HG02973 (cell line): Measurements from ENCODE around the gene CLDN25.

Experiments used
- ATAC-seq: cut with Tn5 transposase; IDR thresholded peaks from one replicate; pipeline ENCODE4 v1.9.1; 2021; ENCODE audit warnings: moderate library complexity; ENCODE audit not compliant: unreplicated experiment

Gene CLDN25

DNA sequence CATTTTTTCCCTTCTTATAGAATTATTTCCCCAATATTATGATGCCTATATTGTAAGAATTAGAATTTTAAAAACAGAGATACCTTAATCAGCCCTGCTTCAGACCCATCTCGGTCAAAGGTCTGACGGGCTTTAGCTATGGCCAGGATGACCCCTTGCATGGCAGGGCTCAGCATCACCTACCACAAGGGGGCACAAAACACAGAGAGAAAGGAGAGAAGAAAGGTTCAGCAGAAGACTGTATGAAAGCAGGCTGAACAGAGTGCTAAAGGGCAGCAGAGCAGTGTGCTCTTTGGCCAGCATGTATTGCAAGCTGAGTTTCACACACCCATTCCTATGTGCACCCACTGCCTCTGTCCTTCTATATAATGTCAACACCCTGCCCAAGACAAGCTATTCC, 26.8 kb downstream of the CLDN25 start:
- no peak for ATAC-seq

DNA sequence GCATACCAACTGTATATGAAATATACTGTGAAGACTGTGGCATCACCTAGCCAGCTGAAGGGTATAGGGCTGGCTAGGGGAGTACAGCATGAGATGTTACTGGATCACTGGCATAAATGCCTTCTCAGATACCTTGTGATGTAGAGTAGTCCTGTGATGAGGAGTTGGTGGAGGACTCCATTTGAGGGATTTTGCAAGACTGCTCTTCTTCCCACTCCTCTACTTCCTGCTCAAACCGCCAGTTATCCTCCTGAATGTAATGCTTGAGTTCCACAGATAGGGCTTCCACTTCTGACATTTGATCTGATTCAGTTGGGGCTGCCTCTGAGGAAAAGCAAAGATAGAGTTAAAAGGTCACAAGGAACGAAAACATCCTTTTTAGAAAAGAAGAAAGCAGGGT, 29.3 kb downstream of the CLDN25 start:
- ATAC-seq = no peak

DNA sequence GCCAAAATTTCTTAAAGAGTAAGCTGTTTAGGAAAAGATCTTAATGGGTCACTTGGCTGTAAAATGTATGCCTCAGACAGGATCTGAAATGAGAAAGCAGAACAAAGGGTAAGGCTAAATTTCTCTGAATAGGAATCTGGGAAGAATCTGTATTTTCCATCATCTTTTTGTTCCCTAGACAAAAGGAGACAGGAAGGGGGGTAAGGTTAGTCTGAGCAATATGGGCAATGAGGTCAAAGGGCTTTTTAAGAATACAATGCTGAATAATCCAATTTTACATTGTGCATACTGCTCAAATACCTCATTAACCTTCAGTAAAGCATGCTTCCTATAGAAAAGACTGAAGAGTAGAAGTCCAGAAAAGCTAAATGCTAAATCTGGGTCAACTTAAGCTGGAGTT, 34.6 kb downstream of the CLDN25 start:
- ATAC-seq = no peak

DNA sequence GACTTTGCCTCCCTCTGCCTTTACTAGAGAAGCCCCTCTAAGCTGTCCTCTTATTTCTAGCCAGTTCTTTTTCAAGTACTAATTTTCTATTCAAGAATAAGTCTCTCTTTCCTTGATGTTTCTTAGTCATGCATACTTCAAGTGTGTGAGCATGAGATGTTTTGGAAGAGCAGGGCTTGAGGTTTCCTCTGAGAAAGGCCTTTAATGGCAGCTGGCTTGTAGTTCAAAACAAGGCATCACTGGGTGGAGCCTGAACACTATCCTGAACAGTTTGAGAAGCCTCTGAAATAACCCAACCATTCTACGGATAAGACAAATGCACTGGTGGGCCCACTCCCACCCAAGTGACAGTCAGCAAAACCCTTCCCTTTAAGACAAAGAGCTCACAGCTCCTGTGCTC, 37.6 kb downstream of the CLDN25 start:
- ATAC-seq = no peak

DNA sequence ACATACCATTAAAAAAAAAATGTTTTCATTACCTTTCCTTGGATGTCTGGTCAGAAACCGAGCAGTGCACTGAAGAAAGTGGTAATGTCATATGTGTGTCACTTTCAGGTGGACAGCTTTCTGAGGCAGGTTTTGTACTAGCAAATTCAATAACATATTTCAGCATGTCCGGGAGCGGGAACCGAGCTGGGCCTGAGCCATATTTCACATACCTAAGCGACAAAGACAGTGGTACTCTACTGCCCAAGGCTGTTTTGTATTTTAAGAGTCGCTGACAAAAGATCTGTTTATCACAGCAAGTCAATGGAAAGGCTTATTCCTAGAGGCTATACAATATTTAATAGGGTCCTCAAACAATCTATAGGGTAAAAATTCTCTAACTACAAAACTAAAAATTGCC, 38.0 kb downstream of the CLDN25 start:
- no peak for ATAC-seq

DNA sequence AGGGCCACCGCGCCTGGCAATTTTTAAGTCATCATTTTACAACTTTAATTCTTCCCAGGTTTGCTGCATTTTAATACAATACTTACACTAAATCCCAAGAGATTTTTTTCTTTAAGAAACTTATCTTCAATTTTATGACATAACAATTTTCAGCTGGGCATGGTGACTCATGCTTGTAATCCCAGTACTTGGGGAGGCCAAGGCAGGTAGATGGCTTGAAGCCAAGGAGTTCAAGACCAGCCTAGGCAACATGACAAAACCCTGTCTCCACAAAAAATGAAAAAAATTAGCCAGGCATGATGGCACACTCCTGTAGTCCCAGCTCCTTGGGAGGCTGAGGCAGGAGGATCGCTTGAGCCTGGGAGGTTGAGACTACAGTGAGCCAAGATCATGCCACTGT, 38.8 kb downstream of the CLDN25 start:
- no peak for ATAC-seq

DNA sequence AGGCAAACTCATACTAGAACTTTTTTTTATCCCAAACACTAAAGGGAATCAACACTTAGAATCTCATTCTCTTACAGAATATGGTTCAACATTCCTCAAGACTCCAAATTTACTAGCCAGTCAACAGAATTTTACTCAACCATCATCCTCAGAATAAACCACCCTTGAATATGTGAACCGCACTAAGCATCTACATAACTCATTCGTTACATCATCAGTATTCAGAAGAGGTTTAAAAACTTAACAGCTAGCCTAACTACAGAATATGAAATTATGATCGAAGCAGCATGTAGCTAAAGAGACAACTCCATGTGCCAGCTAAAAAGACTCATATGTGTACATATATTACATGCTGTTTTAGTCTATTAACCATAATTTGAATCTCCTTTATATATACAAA, 47.9 kb downstream of the CLDN25 start:
- no peak for ATAC-seq

DNA sequence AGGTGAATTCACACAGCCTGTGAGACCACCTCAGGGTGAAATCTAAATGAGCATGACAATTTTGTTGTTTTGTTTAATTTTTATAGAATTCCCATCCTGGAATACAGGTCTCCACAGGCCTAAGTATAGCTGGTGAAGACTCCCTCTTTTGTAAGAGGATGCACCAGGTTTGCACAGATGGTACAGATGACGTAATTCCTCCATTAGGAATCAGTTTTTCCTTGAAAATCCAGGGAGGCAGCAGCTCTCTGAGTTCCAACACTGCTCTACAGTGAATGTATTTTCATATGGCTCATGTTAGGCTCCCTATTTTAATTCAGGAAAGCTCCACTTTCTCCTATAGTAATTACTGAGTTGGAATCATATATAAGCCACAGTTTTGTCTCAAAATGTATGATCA, 48.6 kb downstream of the CLDN25 start:
- ATAC-seq = no peak

DNA sequence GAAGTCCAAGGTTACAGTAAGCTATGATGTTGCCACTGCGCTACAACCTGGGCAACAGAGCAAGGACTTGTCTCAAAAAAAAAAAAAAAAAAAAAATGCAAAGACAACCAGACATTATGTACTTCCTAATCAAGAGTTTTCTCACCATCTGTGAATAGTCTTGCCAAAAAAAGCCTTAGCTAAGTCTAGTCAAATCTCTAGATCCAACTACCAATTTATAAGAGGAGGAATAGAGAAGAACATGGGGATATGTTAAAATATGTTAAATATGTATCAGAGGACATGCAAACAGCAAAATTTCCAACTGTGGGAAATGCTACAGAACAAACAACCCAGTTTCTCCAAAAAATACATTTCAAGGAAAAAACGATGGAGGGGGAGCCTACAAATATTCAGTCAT, 50.2 kb downstream of the CLDN25 start:
- no peak for ATAC-seq
